HG02884 (cell line): ENCODE results near the gene MAGEB1.

Experiments used
- ATAC-seq: cut with Tn5 transposase; IDR thresholded peaks from one replicate; pipeline ENCODE4 v1.9.1; 2021; ENCODE audit warnings: mild to moderate bottlenecking, moderate library complexity; ENCODE audit not compliant: unreplicated experiment

MAGEB1 gene

GRCh38 chrX:30246769-30247489, at the start of gene MAGEB1:
Gene MAGEB1, plus strand, starts transcription at chrX:30247146. Its CDS starts 3,348 bp downstream, at chrX:30250494.
- no peak for ATAC-seq

DNA sequence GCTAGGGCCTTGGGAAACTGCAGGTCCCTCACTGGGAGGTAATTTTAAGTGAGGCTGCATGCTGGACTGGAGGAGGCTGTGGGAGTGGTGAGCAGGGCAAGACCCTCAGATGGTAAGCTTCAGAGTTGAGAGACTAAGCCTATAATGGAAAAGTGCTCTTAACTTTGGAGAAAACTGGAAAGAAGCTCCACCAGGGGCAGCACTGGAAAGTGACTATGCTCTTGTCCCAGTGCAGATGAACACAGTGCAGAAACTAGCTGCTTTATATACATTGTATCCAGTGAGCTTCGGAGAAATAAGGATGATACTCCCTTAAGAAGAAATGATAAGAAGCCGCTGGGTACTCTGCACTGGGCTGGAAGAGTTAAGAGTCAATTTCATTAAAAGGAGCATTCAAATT, 34.8 kb upstream of the MAGEB1 start:
- no peak for ATAC-seq

DNA sequence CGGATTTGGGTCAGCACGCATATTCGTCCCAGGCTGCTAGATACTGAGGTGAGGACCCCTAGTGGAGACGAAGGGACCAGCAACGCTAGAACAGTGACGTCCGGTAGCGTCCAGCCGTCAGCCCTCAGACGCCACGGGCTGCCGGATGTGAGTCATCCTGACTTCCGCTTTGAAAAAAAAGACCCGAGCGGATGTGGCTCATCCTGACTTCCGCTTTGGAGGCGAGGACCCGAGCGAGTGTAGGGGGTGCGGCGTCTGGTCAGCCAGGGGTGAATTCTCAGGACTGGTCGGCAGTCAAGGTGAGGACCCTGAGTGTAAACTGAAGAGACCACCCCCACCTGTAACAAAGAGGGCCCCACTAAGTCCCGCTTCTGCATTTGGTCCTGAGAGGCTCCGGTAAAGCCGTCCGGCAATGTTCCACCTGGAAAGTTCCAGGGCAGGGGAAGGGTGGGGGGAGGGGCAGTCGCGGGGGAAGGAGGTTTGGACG, 31.5 kb upstream of the MAGEB1 start, which contains the start of gene MAGEB2:
Gene MAGEB2, plus strand, starts transcription at position 207 of the 487 bp plus-strand sequence. CDS start 3,018 bp downstream, outside the sequence.
- no peak for ATAC-seq

GRCh38 chrX:30217465-30217864, 29.5 kb upstream of the MAGEB1 start:
- ATAC-seq = no peak

- no peak for ATAC-seq
Measured at GRCh38 chrX:30219372-30219771, 27.6 kb upstream of the MAGEB1 start.

DNA sequence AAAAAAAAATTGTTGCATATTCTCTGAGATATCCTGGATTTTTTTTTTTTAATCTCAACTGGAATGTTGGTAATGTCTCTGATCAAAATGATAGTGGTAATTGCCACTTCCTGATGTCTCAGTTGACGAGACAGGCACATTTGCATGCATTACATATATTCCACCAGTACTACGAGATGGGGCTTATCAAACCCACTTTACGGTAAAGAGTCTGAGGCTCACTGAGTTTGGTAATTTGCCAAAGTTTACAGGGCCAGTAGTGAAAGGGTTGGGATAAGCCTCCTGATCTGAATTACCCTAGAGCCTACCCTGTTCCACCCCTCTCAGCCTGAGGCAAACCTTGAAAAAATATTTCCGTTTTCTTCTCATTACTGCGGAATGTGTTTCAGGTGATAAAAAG, 26.3 kb upstream of the MAGEB1 start:
- ATAC-seq = no peak

DNA sequence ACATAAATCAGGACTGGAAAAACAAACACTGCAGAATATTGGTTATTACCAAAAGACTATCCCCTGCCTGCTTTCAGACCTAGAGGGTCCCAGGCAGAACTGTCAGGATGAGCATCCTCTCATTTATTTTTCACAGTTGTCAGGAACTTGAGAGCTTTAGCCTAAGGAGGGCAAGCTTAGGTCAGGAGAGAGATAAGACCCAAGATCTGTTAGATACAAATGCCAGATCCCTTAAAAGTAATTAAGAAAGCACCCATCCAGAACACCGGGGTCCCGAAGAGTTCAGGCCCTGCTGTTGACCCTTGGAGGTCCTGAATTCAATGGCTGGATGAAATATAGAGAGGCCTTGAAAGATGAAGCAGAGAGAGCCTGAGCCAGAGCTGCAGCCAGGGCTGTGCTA, 22.4 kb upstream of the MAGEB1 start:
- ATAC-seq = no peak

- no peak for ATAC-seq
Measured at GRCh38 chrX:30228526-30228925, 18.4 kb upstream of the MAGEB1 start.

- ATAC-seq = no peak
Measured at GRCh38 chrX:30230395-30230794, 16.6 kb upstream of the MAGEB1 start, which contains the start of gene MAGEB3. Gene MAGEB3, plus strand, starts transcription at chrX:30230657. Its CDS starts 5,268 bp downstream, at chrX:30235925.

- no peak for ATAC-seq
Measured at GRCh38 chrX:30241724-30242415, 5.1 kb upstream of the MAGEB1 start, which contains the start of gene MAGEB4. Gene MAGEB4, plus strand, starts transcription at chrX:30242000. Its CDS starts 136 bp downstream, at chrX:30242136.

- peak; percentile 79 for ATAC-seq
Measured at GRCh38 chrX:30248854-30249253, 1.9 kb downstream of the MAGEB1 start.

DNA sequence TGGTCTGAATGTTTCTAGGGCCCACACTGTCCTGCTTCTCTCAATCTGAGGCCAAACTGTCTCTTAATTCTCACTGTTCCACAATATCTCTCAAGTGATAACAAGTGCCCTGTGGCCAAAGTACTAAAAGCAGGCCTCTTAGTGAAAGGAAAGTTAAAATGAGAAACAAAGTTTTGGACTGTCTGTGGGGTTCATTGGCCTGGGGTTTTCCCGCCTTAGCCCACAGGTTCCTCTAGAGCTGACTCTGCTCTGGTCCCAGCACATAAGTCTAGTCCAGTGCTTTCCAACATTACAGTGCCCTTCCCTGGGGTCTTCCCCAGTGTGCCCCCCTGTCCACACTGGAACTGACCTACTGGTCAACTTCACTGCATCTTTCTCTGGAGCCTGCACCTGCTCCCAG, 6.3 kb downstream of the MAGEB1 start:
- peak; percentile 67 for ATAC-seq

DNA sequence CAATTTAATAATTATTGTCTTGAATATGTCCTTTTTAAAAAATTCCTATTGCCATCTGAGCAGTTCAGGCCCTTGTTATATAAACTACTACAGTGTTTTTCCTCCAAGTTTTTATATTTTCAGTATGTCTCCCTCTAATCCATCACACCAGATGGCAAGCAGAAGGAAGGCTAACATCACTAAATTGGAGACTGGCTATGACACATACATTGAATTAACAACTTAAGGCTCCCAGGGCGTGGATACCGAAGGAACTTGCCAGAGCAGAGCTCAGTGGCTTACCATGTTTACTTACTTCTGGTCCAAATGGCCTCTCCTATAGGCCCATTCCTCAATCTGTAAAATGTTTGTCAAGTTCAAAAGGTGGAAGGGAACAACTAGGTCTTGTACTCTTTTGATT, 13.0 kb downstream of the MAGEB1 start:
- ATAC-seq = no peak

DNA sequence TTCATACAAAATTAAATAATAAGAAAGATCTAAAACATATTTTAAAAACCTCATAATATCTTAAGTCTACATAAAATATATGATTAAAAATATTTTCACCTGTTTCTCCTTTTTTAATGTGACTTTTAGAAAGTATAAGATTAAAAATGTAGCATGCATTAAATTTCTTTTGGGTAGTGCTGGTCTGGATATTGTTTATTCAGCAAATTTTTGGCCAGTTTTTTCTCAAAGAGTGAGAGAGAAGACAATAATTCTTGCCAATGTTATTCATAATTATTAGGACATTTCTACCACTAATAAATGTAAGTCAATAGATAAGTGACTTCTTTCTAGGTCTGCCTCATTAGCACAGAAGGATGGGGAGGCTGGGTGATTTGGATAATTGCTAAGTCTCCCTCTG, 14.1 kb downstream of the MAGEB1 start:
- no peak for ATAC-seq

GRCh38 chrX:30262763-30263162, 15.8 kb downstream of the MAGEB1 start:
- ATAC-seq = no peak

DNA sequence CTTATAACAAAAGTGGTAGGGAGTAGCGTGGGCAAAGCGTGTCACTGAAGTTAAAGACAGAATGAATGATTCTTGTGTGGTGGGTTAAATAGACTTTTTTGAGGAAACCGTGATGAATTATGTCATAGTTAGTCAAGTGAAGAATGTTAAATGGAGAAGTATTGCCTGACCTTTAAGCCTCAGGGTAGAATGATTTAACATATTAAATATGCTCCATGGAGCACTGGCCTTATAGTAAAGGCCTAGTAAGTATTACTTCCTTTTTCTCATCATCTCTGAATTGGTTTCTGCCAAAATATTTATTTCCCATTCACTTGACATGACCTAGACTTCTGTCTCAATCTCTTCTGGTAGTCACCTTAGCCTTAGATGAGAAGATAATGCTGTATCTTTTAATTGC, 23.7 kb downstream of the MAGEB1 start:
- ATAC-seq = no peak

DNA sequence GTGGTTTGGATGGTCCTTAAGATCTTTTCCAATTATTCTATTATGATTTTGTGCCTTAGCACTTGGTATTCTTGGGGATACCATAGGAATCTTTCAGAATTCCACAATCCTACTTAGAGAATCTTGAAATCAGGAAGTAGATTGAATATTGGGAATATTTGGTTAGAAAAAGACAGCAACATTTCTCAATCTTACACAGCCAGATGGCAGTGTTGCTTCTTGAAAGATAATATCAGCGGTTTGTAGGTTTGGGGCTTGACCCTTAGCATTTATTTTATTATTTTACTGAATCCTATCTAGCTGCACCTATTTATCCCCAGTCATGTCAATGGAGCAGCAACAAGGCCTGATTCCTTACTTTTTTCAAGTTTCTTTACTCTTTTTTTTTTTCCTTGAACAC, 28.6 kb downstream of the MAGEB1 start:
- no peak for ATAC-seq

DNA sequence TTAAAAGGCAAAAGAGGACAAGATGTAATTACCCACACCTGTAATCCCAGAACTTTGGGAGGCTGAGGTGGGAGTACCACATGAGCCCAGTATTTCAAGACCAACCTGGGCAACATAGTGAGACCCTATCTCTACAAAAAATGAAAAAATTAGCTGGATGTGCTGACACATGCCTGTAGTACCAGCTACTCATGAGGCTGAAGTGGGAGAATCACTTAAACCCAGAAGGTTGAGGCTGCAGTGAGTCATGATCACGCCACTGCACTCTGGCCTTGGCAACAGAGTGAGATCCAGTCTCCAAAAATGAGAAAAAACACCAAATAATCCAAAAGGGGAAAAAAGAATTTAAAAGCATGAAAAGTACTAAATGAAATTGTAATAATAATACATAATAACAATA, 31.4 kb downstream of the MAGEB1 start:
- no peak for ATAC-seq

- ATAC-seq = no peak
Measured at GRCh38 chrX:30280428-30280827, 33.5 kb downstream of the MAGEB1 start.

- ATAC-seq = no peak
Measured at GRCh38 chrX:30282527-30282926, 35.6 kb downstream of the MAGEB1 start.

DNA sequence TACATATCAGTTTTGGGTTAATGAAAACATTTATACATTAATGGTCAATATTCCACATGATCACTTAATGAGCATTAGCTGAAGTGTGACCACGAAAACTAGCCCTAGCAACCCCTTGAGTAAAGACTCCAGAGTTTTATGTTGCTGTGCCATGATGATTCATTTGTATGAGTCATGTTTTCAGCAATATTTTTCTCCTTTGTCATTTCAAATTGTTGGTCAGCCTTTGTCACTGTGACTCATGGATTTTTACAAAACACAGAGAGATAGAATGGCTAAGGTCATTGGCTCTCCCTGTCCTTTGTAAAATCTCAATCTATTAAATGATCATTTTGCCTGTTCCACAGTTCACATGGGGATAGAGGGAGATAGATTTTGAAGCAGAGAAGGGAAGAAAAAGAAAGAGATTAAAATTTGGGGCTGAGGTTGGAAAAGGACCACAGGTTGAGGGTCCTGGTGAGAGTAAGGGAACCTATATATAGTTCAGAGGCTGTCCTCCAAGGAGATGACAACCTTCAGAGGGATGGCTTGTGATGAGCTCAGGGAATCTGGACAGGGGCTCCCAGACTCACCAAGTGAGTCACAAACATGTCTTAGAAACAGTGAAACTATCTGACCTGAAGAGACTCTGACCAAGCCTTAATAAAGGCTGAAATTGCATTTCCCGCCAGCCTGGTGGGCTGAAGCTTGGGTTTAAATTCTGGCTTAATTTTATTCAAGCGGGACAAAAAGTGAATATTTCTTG, 36.7 kb downstream of the MAGEB1 start:
- no peak for ATAC-seq
